PC-3 (cell line): Measurements from ENCODE around the gene DHX34. TPM values are rescaled to one million over a fixed set of nuclear protein-coding genes. Genes with fewer than 3 reads are reported as not detected.
A peak's percentile ranks its signal among the peaks of the same experiment; 100 is the strongest.
"Not testable (repeated sequence)": the region's sequence is repeated elsewhere in the genome, so short reads cannot be mapped to it uniquely, and the experiment has no call there.

Experiments used
- ATAC-seq: fragments of 200-7000 bp; cut with Tn5 transposase; 2 replicates; pipeline ENCODE4 v1.9.1; 2020; ENCODE audit warnings: mild to moderate bottlenecking, moderate library complexity
- Bru-seq: library from RNA; stranded (reverse); fragments of 400-500 nt; gene quantifications from one replicate; lab custom pipeline; 2021; lab: Mats Ljungman, UMichigan
- BruChase-seq, 2 experiments: library from RNA; stranded (reverse); fragments of 400-500 nt; gene quantifications; one replicate each; lab custom pipeline; 2021; lab: Mats Ljungman, UMichigan
- BruUV-seq: library from RNA; stranded (reverse); fragments of 400-500 nt; replicated peaks from 2 replicates; lab custom pipeline; 2021; lab: Mats Ljungman, UMichigan
- CTCF ChIA-PET: fragments of 300-600 bp; sonication (Branson Sonifier 250); formaldehyde crosslinking; loops from one replicate; lab custom pipeline; 2022; ENCODE audit warnings: antibody characterized with exemption; lab: Charles Lee
- POLR2A ChIA-PET: fragments of 300-600 bp; sonication (Branson Sonifier 250); formaldehyde crosslinking; loops from one replicate; lab custom pipeline; 2022; ENCODE audit warnings: antibody characterized with exemption; ENCODE audit not compliant: unreplicated experiment; lab: Charles Lee
- DNase-seq: peaks from one replicate; pipeline ENCODE4 v3.0.0-alpha.2; 2015
- H2AFZ ChIP-seq: fragments of 300-600 bp; sonication (generic); 2 replicates; pipeline ENCODE4 v1.6.0; 2016; ENCODE audit warnings: antibody characterized with exemption, low read length
- H3F3A ChIP-seq: fragments of 300-600 bp; sonication (generic); one replicate; pipeline ENCODE4 v1.6.0; 2017; ENCODE audit warnings: antibody characterized with exemption, low read length, control low read depth, mild to moderate bottlenecking; ENCODE audit not compliant: unreplicated experiment
- H3K27ac ChIP-seq: fragments of 300-600 bp; sonication (generic); 2 replicates; pipeline ENCODE4 v1.5.1; 2016; ENCODE audit warnings: mild to moderate bottlenecking, low read length
- H3K27me3 ChIP-seq: fragments of 300-600 bp; sonication (generic); 2 replicates; pipeline ENCODE4 v1.6.1; 2016; ENCODE audit warnings: low read length, mixed read lengths
- H3K36me3 ChIP-seq: fragments of 300-600 bp; sonication (generic); 2 replicates; pipeline ENCODE4 v1.6.1; 2016; ENCODE audit warnings: low read depth, mixed run types, low read length, mixed read lengths
- H3K4me1 ChIP-seq: fragments of 300-600 bp; sonication (generic); 2 replicates; pipeline ENCODE4 v1.5.1; 2016; ENCODE audit warnings: low read length; ENCODE audit not compliant: insufficient read depth
- H3K4me2 ChIP-seq: fragments of 300-600 bp; sonication (generic); 2 replicates; pipeline ENCODE4 v1.6.0; 2016; ENCODE audit warnings: low read length
- H3K4me3 ChIP-seq: fragments of 300-600 bp; sonication (generic); 2 replicates; pipeline ENCODE4 v1.5.1; 2016; ENCODE audit warnings: mild to moderate bottlenecking, low read length, mixed read lengths
- H3K79me2 ChIP-seq: fragments of 300-600 bp; sonication (generic); 2 replicates; pipeline ENCODE4 v1.6.1; 2017; ENCODE audit warnings: low read length, mixed read lengths
- H3K9ac ChIP-seq: fragments of 300-600 bp; sonication (generic); 2 replicates; pipeline ENCODE4 v1.6.0; 2016; ENCODE audit warnings: mild to moderate bottlenecking, low read length
- H3K9me2 ChIP-seq: fragments of 300-600 bp; sonication (generic); replicated peaks from 2 replicates; pipeline ENCODE4 v1.6.1; 2016; ENCODE audit warnings: mixed run types, low read length, mixed read lengths
- H3K9me3 ChIP-seq: fragments of 300-600 bp; sonication (generic); 2 replicates; pipeline ENCODE4 v1.6.1; 2016; ENCODE audit warnings: low read length, mixed read lengths
- H4K20me1 ChIP-seq: fragments of 300-600 bp; sonication (generic); 2 replicates; pipeline ENCODE4 v1.6.1; 2016; ENCODE audit warnings: low read length, mixed read lengths
- CTCF ChIP-seq: fragments of 300-600 bp; sonication (generic); conservative IDR thresholded peaks from 2 replicates; pipeline ENCODE4 v1.5.1; 2017; ENCODE audit warnings: antibody characterized with exemption, low read depth, mild to moderate bottlenecking, low read length
- EZH2 ChIP-seq: fragments of 300-600 bp; sonication (generic); IDR thresholded peaks from one replicate; pipeline ENCODE4 v1.6.1; 2017; ENCODE audit warnings: antibody characterized with exemption, mild to moderate bottlenecking, low read length; ENCODE audit not compliant: unreplicated experiment
- EZH2phosphoT487 ChIP-seq: fragments of 300-600 bp; sonication (generic); IDR thresholded peaks from 2 replicates; pipeline ENCODE4 v1.6.1; 2018; ENCODE audit warnings: mild to moderate bottlenecking, antibody characterized with exemption, low read length, borderline replicate concordance
- intact Hi-C: fragments of 100-400 bp; cut with micrococcal nuclease; formaldehyde crosslinking; loops from 2 replicates; pipeline ENCODE4 v1.9.0; 2023
- long read RNA-seq: library from polyadenylated mRNA; unstranded; transcript quantifications from one replicate; pipeline ENCODE4 v2.0.0, GENCODE V29; 2021; ENCODE audit not compliant: unreplicated experiment
- total RNA-seq: library from RNA; depleted of rRNA; stranded (reverse); fragments of >200 nt; gene quantifications from 2 replicates; pipeline ENCODE4 v1.2.3, GENCODE V29; 2014; rRNA removed

DHX34 gene
- total RNA-seq (28.3 and 37.5 TPM in 2 replicates), Bru-seq, nascent RNA (percentile 67 among the genes with signal in this experiment), BruChase-seq, experiment 1, labeled RNA remaining after a 6-hour chase (percentile 77 among the genes with signal in this experiment), BruChase-seq, experiment 2, labeled RNA remaining after a 2-hour chase (percentile 64 among the genes with signal in this experiment)
- long read RNA-seq, full-length matches to known transcripts, result 2 of 34 reads
- long read RNA-seq, partial matches to known transcripts, result 25 of 34 reads
- long read RNA-seq, other reads (novel, unspliced or antisense), result 7 of 34 reads

GRCh38 chr19:47348819-47349795, at the start of gene DHX34:
TSS of gene DHX34 (plus strand) at chr19:47349315. CDS start at chr19:47353031, 3,716 bp downstream.
- peak; percentile 99 for ATAC-seq
- BruUV-seq, result no TSS peak
- Histone ChIP-seq H4K20me1 (no peaks in the 10 kb centered on the region), H2AFZ (peak within 1 kb of the TSS; percentile 84), H3K27me3 (no peaks in the 10 kb centered on the region), H3K4me2 (peak within 1 kb of the TSS; percentile 97), H3K4me1 (peaks cover 8% of the 10 kb centered on the region; the same call in 1 of the 2 replicates), H3K4me3 (peak within 1 kb of the TSS; percentile 88), H3F3A (no peaks in the 10 kb centered on the region), H3K9me2 (no peaks in the 10 kb centered on the region), H3K9me3 (no peaks in the 10 kb centered on the region), H3K27ac (peak within 1 kb of the TSS; percentile 42; the same call in 1 of the 2 replicates), H3K79me2 (peaks cover 46% of the 10 kb centered on the region), H3K9ac (peak within 1 kb of the TSS; percentile 98), H3K36me3 (peaks cover 9% of the 10 kb centered on the region; the same call in 1 of the 2 replicates)
- peak; percentile 81 for TF ChIP-seq CTCF
- TF ChIP-seq EZH2, result no peak
- peak; percentile 97 for DNase-seq
- POLR2A ChIA-PET, result interaction anchor here (0.6 to 1.7 kb wide), 3 partner anchors 74 to 1618 kb away, joined by 3 to 12 read pairs (median 4); partner anchors contain the start of genes FBXO46 and INAFM1
- CTCF ChIA-PET, result interaction anchor here (0.6 to 1.2 kb wide), 10 partner anchors 34 to 199 kb away, joined by 3 to 10 read pairs (median 4); no protein-coding TSS in a partner anchor
- intact Hi-C loops, result loop anchor here (5.0 kb wide), 1 partner anchor 42 kb away; the partner anchor contains the start of gene C5AR1

- DNase-seq, H3K4me3 ChIP-seq, H3K27me3 ChIP-seq, H3K9ac ChIP-seq, H3K9me3 ChIP-seq, H4K20me1 ChIP-seq, H3K27ac ChIP-seq, H3F3A ChIP-seq, H2AFZ ChIP-seq, ATAC-seq, intact Hi-C loops, H3K4me2 ChIP-seq, CTCF ChIA-PET, BruUV-seq, H3K79me2 ChIP-seq, H3K4me1 ChIP-seq, H3K9me2 ChIP-seq, H3K36me3 ChIP-seq: not testable (repeated sequence)
- POLR2A ChIA-PET, result interaction anchor here (0.7 kb wide), 1 partner anchor 391 kb away, joined by 7 read pairs; no protein-coding TSS in a partner anchor
Measured at GRCh38 chr19:47300867-47301266, 48.2 kb upstream of the DHX34 start.

GRCh38 chr19:47302249-47302648, 46.9 kb upstream of the DHX34 start:
- TF ChIP-seq EZH2 (no peak), CTCF (no peak), EZH2phosphoT487 (no peak)
- POLR2A ChIA-PET, result no interaction called here
- no TSS peak for BruUV-seq

More at GRCh38 chr19:47302249-47302648, 46.9 kb upstream of the DHX34 start:
- no peaks in the 10 kb centered on the region for H3K27me3 ChIP-seq
- no peak overlapping the region for H3K4me2 ChIP-seq
- CTCF ChIA-PET, result no interaction called here
- H4K20me1 ChIP-seq, result no peaks in the 10 kb centered on the region
- H3K79me2 ChIP-seq, result no peaks in the 10 kb centered on the region
- H3F3A ChIP-seq, result no peaks in the 10 kb centered on the region
- H3K36me3 ChIP-seq, result no peaks in the 10 kb centered on the region
- no peaks in the 10 kb centered on the region for H3K9me3 ChIP-seq
- intact Hi-C loops, result no loop called here
- H3K9ac ChIP-seq, result no peak overlapping the region
- H3K4me1 ChIP-seq, result no peaks in the 10 kb centered on the region
- no peaks in the 10 kb centered on the region for H3K9me2 ChIP-seq
- H3K27ac ChIP-seq, result no peak overlapping the region
- H3K4me3 ChIP-seq, result no peak overlapping the region
- no peak overlapping the region for H2AFZ ChIP-seq
- ATAC-seq (no peak), DNase-seq (no peak)
